Measurements from ENCODE around the gene KCNAB2. TPM values are rescaled to one million over a fixed set of nuclear protein-coding genes. Genes with fewer than 3 reads are reported as not detected.

KCNAB2 gene
- total RNA-seq, 4 donors from 2014 or later: 4.2 to 12.0 (median 10.0) TPM

GRCh38 chr1:6094801-6095505 is 49.3 kb downstream of the KCNAB2 start:
- intact Hi-C loops (cut with DNase I; ENCODE audit: low total_unique reads): no loop called here
- WGBS, 2 donors: 74 to 76% methylated on average over 17 to 21 of the region's 21 CpGs
- no peak overlapping the region for H3K4me3 ChIP-seq (ENCODE audit: low read depth, poor library complexity, severe bottlenecking)
- DNase-seq (ENCODE audit: low spot score in 2 of 2): no peak
- TF ChIP-seq POLR2A (IDR thresholded peaks at IDR 0.05): no peak
- TF ChIP-seq CTCF (IDR thresholded peaks at IDR 0.05): no peak

GRCh38 chr1:6095511-6096242 is 50.0 kb downstream of the KCNAB2 start:
- WGBS, 2 donors: 75 to 86% methylated on average over 11 to 12 of the region's 13 CpGs
- TF ChIP-seq POLR2A (IDR thresholded peaks at IDR 0.05) (no peak), CTCF (IDR thresholded peaks at IDR 0.05) (no peak)
- intact Hi-C loops (cut with DNase I; ENCODE audit: low total_unique reads): no loop called here
- no peak for DNase-seq (ENCODE audit: low spot score in 2 of 2)
- no peak overlapping the region for H3K4me3 ChIP-seq (ENCODE audit: low read depth, poor library complexity, severe bottlenecking)

- TF ChIP-seq CTCF (IDR thresholded peaks at IDR 0.05) (no peak), POLR2A (IDR thresholded peaks at IDR 0.05) (no peak)
- H3K4me3 ChIP-seq (ENCODE audit: low read depth, poor library complexity, severe bottlenecking): no peak overlapping the region
- intact Hi-C loops (cut with DNase I; ENCODE audit: low total_unique reads): no loop called here
- 88 to 93% methylated on average over 19 of the region's 23 CpGs for WGBS, 2 donors
- DNase-seq (ENCODE audit: low spot score in 2 of 2): no peak
Measured at GRCh38 chr1:6096243-6097116, 50.8 kb downstream of the KCNAB2 start.

GRCh38 chr1:6097117-6097595 is 51.5 kb downstream of the KCNAB2 start:
- WGBS, 2 donors: 83 to 94% methylated on average over 9 to 15 of the region's 15 CpGs
- no peak overlapping the region for H3K4me3 ChIP-seq (ENCODE audit: low read depth, poor library complexity, severe bottlenecking)
- TF ChIP-seq POLR2A (IDR thresholded peaks at IDR 0.05) (no peak), CTCF (IDR thresholded peaks at IDR 0.05) (no peak)
- intact Hi-C loops (cut with DNase I; ENCODE audit: low total_unique reads): no loop called here
- no peak for DNase-seq (ENCODE audit: low spot score in 2 of 2)

- WGBS, 2 donors: 49 to 60% methylated on average over 17 of the region's 17 CpGs
- TF ChIP-seq POLR2A (IDR thresholded peaks at IDR 0.05) (no peak), CTCF (IDR thresholded peaks at IDR 0.05) (no peak)
- no peak overlapping the region for H3K4me3 ChIP-seq (ENCODE audit: low read depth, poor library complexity, severe bottlenecking)
- intact Hi-C loops (cut with DNase I; ENCODE audit: low total_unique reads): no loop called here
- DNase-seq (ENCODE audit: low spot score in 2 of 2): no peak
Measured at GRCh38 chr1:6097824-6098223, 52.1 kb downstream of the KCNAB2 start.

Data from lower leg skin (tissue), 4 donors.